NCI-H2081 (cell line): ENCODE results near the gene CCNL2.
"Not testable (repeated sequence)": the region's sequence is repeated elsewhere in the genome, so short reads cannot be mapped to it uniquely, and the experiment has no call there.

Source experiments
- DNase-seq, 2 experiments: peaks; one replicate each; lab custom pipeline; 2025; lab: John Stamatoyannopoulos, UW

The CCNL2 gene

GRCh38 chr1:1373051-1373814, 25.9 kb downstream of the CCNL2 start:
- DNase-seq = no peak

GRCh38 chr1:1371746-1372711, 27.1 kb downstream of the CCNL2 start:
- DNase-seq = peak; percentile 77 to 87

- DNase-seq = no peak
Observed at GRCh38 chr1:1371364-1371745, 27.8 kb downstream of the CCNL2 start.

- no peak for DNase-seq
Observed at GRCh38 chr1:1370771-1371300, 28.3 kb downstream of the CCNL2 start.

- DNase-seq = not testable (repeated sequence)
Observed at GRCh38 chr1:1370094-1370493, 29.0 kb downstream of the CCNL2 start.

- DNase-seq = no peak
Observed at GRCh38 chr1:1367315-1367714, 31.8 kb downstream of the CCNL2 start.

- DNase-seq = no peak
Observed at GRCh38 chr1:1366699-1367066, 32.5 kb downstream of the CCNL2 start.

GRCh38 chr1:1365875-1366698, 33.0 kb downstream of the CCNL2 start:
- no peak for DNase-seq

- DNase-seq = no peak
Observed at GRCh38 chr1:1364266-1364665, 34.9 kb downstream of the CCNL2 start.

- DNase-seq = no peak
Observed at GRCh38 chr1:1361982-1362423, 37.1 kb downstream of the CCNL2 start.

GRCh38 chr1:1361233-1361981, 37.7 kb downstream of the CCNL2 start:
- no peak for DNase-seq

- DNase-seq = no peak
Observed at GRCh38 chr1:1360506-1361169, 38.5 kb downstream of the CCNL2 start.

GRCh38 chr1:1359664-1360468, 39.3 kb downstream of the CCNL2 start:
- no peak for DNase-seq

- no peak for DNase-seq
Observed at GRCh38 chr1:1359308-1359663, 39.8 kb downstream of the CCNL2 start.

GRCh38 chr1:1358433-1359271, 40.5 kb downstream of the CCNL2 start, which contains the start of gene MXRA8:
MXRA8 (minus strand) TSS chr1:1358555; CDS start chr1:1358504, 51 bp downstream.
- no peak for DNase-seq

- DNase-seq = no peak
Observed at GRCh38 chr1:1357871-1358432, 41.2 kb downstream of the CCNL2 start.

GRCh38 chr1:1356796-1357401, 42.2 kb downstream of the CCNL2 start:
- DNase-seq = no peak
